Osteocyte (in vitro differentiated cells): ENCODE data around the gene DIPK1B. TPM values are rescaled to one million over a fixed set of nuclear protein-coding genes. Genes with fewer than 3 reads are reported as not detected.

Source experiments
- DNase-seq: peaks from one replicate; pipeline ENCODE4 v3.0.0; 2021; ENCODE audit warnings: mixed read lengths; ENCODE audit not compliant: unreplicated experiment; ENCODE audit errors: extremely low spot score
- H3K27ac Mint-ChIP-seq: one replicate; pipeline ENCODE4 v1.8.0; 2021; ENCODE audit warnings: mild to moderate bottlenecking, mixed read lengths; ENCODE audit not compliant: unreplicated experiment
- H3K27me3 Mint-ChIP-seq: one replicate; pipeline ENCODE4 v1.8.0; 2021; ENCODE audit warnings: mixed read lengths; ENCODE audit not compliant: unreplicated experiment
- H3K36me3 Mint-ChIP-seq: one replicate; pipeline ENCODE4 v1.8.0; 2021; ENCODE audit warnings: mixed read lengths; ENCODE audit not compliant: unreplicated experiment
- H3K4me1 Mint-ChIP-seq: one replicate; pipeline ENCODE4 v1.8.0; 2021; ENCODE audit warnings: mixed read lengths; ENCODE audit not compliant: unreplicated experiment
- H3K4me3 Mint-ChIP-seq: one replicate; pipeline ENCODE4 v1.8.0; 2021; ENCODE audit warnings: mild to moderate bottlenecking, moderate library complexity, mixed read lengths; ENCODE audit not compliant: unreplicated experiment
- H3K9me3 Mint-ChIP-seq: one replicate; pipeline ENCODE4 v1.8.0; 2021; ENCODE audit warnings: mixed read lengths; ENCODE audit not compliant: unreplicated experiment
- total RNA-seq: library from RNA; stranded (reverse); gene quantifications from 2 replicates; pipeline ENCODE4 v1.2.1, GENCODE V29; 2021
- TF ChIP-seq, protein P1 (sequence below): fragments of 200-600 bp; sonication (generic); IDR thresholded peaks from 2 replicates; pipeline ENCODE4 v1.5.0; 2021; ENCODE audit warnings: antibody characterized with exemption, mild to moderate bottlenecking, moderate library complexity

Gene DIPK1B
- total RNA-seq, 1 donor from 2014 or later, result 11.4 TPM

DNA sequence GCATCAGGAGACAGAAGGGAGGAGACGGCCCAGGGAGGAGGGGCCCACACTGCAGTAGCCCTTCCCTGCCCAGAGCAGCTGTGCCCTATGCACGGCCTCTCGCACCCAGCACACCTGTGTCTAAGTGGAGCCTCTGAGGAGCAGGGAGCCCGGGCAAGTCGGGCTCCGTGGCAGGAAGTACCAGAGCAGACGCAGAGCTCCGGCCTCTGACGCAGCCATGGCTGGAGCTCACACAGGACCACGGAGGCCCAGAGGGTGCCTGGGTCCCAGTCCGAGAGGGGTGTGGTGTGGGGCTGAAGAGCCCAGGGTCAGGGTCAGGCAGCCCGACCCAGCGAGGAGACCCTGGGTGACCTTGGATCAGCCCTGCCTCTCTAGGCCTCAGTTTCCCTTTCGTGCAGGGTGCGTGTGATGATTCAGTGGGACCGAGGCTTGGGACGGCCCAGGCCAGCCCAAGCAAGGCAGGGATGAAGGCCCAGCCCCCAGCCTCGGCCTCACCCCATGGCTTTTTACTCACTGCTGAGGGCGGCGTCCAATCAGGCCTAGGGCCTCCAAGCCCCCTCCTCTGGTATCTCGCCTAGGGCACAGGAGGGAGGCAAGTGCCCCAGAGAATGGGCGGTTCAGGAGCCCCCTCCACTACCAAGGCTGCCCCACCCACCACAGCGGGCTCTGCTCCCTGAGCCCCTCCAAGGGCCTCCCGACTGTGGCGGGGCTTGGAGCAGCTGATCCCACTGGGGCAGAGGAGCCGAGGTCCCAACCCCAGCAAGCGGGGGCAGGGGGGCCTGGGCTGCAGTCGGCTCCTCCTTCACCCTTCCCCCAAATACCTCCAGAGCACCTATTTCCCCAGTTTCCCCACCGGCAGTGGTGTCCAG is 20.8 kb upstream of the DIPK1B start:
- no peaks in the 10 kb centered on the region for H3K36me3 Mint-ChIP-seq
- TF ChIP-seq, protein P1, sequence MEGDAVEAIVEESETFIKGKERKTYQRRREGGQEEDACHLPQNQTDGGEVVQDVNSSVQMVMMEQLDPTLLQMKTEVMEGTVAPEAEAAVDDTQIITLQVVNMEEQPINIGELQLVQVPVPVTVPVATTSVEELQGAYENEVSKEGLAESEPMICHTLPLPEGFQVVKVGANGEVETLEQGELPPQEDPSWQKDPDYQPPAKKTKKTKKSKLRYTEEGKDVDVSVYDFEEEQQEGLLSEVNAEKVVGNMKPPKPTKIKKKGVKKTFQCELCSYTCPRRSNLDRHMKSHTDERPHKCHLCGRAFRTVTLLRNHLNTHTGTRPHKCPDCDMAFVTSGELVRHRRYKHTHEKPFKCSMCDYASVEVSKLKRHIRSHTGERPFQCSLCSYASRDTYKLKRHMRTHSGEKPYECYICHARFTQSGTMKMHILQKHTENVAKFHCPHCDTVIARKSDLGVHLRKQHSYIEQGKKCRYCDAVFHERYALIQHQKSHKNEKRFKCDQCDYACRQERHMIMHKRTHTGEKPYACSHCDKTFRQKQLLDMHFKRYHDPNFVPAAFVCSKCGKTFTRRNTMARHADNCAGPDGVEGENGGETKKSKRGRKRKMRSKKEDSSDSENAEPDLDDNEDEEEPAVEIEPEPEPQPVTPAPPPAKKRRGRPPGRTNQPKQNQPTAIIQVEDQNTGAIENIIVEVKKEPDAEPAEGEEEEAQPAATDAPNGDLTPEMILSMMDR, result no peak

DNA sequence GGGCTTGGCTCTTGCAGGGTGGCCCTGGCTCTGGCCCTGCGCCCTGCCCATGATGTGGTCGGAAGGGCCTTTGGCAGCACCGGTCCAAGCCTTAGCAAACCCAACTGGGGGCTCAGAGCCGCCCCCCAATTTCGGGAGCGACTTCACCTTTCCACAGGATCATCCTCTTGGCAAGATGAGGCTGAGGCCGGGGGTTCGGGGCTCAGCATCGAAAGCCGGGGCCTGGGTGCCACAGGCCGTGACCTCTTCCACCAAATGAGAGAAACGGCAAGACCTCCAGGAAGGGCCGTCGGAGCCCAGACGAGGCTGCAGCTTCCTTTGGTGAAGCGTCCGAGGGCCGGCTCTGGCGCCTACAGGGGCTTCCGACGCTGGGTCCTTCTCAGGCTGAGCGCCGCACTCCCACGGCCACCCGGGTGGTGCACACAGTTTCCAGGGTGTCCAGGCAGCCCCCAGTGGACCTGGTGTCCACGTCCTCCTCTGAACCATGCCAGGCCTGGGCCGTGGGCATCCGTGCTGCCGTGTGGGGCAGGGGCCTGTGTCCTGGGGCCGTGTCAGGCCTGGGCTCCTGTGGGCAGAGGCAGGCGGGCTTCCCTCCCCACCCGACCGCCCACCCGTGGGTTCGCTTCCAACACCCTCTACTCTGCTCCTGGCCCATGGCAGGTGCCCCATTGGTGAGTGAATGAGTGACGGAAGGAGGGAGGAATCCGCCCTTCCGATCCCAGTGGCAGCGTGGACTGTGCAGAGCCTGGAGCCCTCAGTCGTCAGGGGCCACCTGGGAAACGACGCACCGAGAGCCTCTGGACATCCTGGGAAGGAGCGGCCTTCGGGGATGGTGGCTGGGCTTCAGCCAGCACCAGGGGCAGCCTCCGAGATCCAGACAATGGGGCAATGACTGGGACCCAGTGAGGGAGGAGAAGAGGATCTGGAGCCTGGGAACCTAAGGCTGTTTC is 19.9 kb upstream of the DIPK1B start:
- Mint-ChIP-seq H3K9me3 (no peaks in the 10 kb centered on the region), H3K27ac (no peak overlapping the region), H3K4me1 (peaks cover 9% of the 10 kb centered on the region), H3K27me3 (peaks cover 2% of the 10 kb centered on the region), H3K4me3 (no peak overlapping the region), H3K36me3 (no peaks in the 10 kb centered on the region)
- TF ChIP-seq, protein P1, result no peak
- no peak for DNase-seq

More for the DNA sequence above, 20.8 kb upstream of the DIPK1B start:
- Mint-ChIP-seq H3K9me3 (no peaks in the 10 kb centered on the region), H3K4me1 (peaks cover 9% of the 10 kb centered on the region), H3K27me3 (no peaks in the 10 kb centered on the region), H3K4me3 (no peak overlapping the region), H3K27ac (no peak overlapping the region)
- DNase-seq, result no peak

- Mint-ChIP-seq H3K9me3 (no peaks in the 10 kb centered on the region), H3K27ac (no peak overlapping the region)
These were observed 19.3 kb upstream of the DIPK1B start for GRCh38 chr9:136693135-136693489.

GRCh38 chr9:136693490-136694162 is 18.7 kb upstream of the DIPK1B start:
- Mint-ChIP-seq H3K27ac (no peak overlapping the region), H3K4me3 (no peak overlapping the region), H3K36me3 (no peaks in the 10 kb centered on the region), H3K27me3 (peaks cover 5% of the 10 kb centered on the region), H3K4me1 (peaks cover 9% of the 10 kb centered on the region), H3K9me3 (no peaks in the 10 kb centered on the region)
- TF ChIP-seq, protein P1, result no peak
- no peak for DNase-seq

More at GRCh38 chr9:136693135-136693489, 19.3 kb upstream of the DIPK1B start:
- H3K27me3 Mint-ChIP-seq, result peaks cover 4% of the 10 kb centered on the region
- no peaks in the 10 kb centered on the region for H3K36me3 Mint-ChIP-seq
- H3K4me3 Mint-ChIP-seq, result no peak overlapping the region
- peaks cover 9% of the 10 kb centered on the region for H3K4me1 Mint-ChIP-seq
- TF ChIP-seq, protein P1, result no peak
- no peak for DNase-seq
